Gastrocnemius medialis (tissue), 4 donors: ENCODE results near the gene CD2AP.

Experiments
- POLR2A ChIP-seq, 2 donors: fragments of 450-650 bp; IDR thresholded peaks; one replicate each; pipeline ENCODE4 v1.6.1; 2017; ENCODE audit warnings: antibody characterized with exemption in 2 of 2, mild to moderate bottlenecking in 2 of 2, moderate library complexity in 2 of 2
- TF ChIP-seq, protein P1 (sequence below), 5 experiments: fragments of 450-650 bp in 3 of 5; fragments of 200-600 bp in 2 of 5; sonication (generic) in 2 of 5; IDR thresholded peaks in 4 of 5; conservative IDR thresholded peaks in 1 of 5; 1 replicate in 4 of 5; 2 replicates in 1 of 5; pipeline ENCODE4 v1.5.1; 2016 to 2019; ENCODE audit warnings: antibody characterized with exemption in 5 of 5, mild to moderate bottlenecking in 3 of 5, moderate library complexity in 3 of 5

DNA sequence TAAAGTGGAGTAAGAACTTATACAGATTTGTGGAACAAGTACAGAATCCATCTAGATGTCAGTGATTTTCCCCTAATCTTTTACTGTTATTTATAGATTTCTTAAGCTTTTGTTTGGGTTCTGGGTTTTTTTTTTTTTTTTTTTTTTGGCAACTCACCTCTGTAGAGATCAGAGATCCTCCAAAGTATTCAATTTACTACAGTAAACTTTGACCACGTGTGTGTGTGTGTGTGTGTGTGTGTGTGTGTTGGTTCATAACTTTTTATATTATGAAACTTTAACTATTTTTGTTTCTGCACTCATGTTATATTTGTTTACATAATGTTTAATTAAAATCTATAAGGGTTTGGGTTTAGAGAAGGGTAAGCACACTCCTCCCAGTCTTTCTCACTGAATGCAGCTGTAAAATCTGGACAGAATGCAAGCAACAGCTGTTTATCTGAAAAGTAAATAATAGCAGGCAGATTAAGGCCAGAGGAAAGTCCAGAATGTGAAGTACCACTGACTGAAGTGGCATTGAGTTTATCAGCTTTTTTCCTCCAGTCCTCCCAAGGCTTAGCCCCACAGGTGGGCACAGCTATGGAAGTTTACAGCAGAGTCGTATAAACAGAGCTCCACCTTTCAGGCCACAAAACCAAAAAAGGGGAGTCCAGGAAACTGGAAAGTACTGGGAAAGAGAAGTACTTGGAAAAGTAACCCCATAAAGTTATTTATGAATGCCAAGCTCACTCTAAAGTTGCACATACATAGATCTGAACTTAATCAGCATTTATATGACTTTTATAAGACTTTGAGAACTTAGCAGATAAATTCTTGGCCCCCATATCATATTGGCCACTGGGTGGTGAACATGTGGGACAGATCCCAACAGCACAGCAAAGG lies 43.0 kb upstream of the CD2AP start:
- no peak for TF ChIP-seq POLR2A (IDR thresholded peaks at IDR 0.05)
- TF ChIP-seq, protein P1, sequence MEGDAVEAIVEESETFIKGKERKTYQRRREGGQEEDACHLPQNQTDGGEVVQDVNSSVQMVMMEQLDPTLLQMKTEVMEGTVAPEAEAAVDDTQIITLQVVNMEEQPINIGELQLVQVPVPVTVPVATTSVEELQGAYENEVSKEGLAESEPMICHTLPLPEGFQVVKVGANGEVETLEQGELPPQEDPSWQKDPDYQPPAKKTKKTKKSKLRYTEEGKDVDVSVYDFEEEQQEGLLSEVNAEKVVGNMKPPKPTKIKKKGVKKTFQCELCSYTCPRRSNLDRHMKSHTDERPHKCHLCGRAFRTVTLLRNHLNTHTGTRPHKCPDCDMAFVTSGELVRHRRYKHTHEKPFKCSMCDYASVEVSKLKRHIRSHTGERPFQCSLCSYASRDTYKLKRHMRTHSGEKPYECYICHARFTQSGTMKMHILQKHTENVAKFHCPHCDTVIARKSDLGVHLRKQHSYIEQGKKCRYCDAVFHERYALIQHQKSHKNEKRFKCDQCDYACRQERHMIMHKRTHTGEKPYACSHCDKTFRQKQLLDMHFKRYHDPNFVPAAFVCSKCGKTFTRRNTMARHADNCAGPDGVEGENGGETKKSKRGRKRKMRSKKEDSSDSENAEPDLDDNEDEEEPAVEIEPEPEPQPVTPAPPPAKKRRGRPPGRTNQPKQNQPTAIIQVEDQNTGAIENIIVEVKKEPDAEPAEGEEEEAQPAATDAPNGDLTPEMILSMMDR (IDR thresholded peaks at IDR 0.05 in 4 of 5, conservative IDR thresholded peaks at IDR 0.05 in 1 of 5), result no peak
